AML-193 (cell line): ENCODE measurements around the gene SHC3.

Experiments used
- DNase-seq, 2 experiments: peaks; one replicate each; lab custom pipeline; 2025; lab: John Stamatoyannopoulos, UW

SHC3 gene

GRCh38 chr9:89052470-89053097 lies 126.0 kb downstream of the SHC3 start:
- DNase-seq: no peak

GRCh38 chr9:89051421-89052025 lies 127.1 kb downstream of the SHC3 start:
- DNase-seq: no peak

GRCh38 chr9:89049646-89050045 lies 129.0 kb downstream of the SHC3 start:
- DNase-seq: no peak

GRCh38 chr9:89048616-89049015 lies 130.0 kb downstream of the SHC3 start:
- no peak for DNase-seq

GRCh38 chr9:89047667-89048066 lies 131.0 kb downstream of the SHC3 start:
- no peak for DNase-seq

GRCh38 chr9:89046832-89047231 lies 131.8 kb downstream of the SHC3 start:
- DNase-seq: no peak

GRCh38 chr9:89044881-89045280 lies 133.7 kb downstream of the SHC3 start:
- no peak for DNase-seq

GRCh38 chr9:89044104-89044503 lies 134.5 kb downstream of the SHC3 start:
- no peak for DNase-seq

GRCh38 chr9:89042984-89043383 lies 135.6 kb downstream of the SHC3 start:
- no peak for DNase-seq

GRCh38 chr9:89039664-89040063 lies 139.0 kb downstream of the SHC3 start:
- no peak for DNase-seq

- DNase-seq: no peak
Measured at GRCh38 chr9:89039104-89039465, 139.5 kb downstream of the SHC3 start.

GRCh38 chr9:89038382-89039103 lies 140.1 kb downstream of the SHC3 start:
- no peak for DNase-seq

GRCh38 chr9:89037891-89038290 lies 140.7 kb downstream of the SHC3 start:
- DNase-seq: no peak

GRCh38 chr9:89037346-89037745 lies 141.3 kb downstream of the SHC3 start:
- DNase-seq: no peak

- DNase-seq: peak; percentile 70 to 77
Measured at GRCh38 chr9:89036891-89037290, 141.7 kb downstream of the SHC3 start.

- DNase-seq: no peak
Measured at GRCh38 chr9:89036383-89036782, 142.2 kb downstream of the SHC3 start.

GRCh38 chr9:89032661-89033060 lies 146.0 kb downstream of the SHC3 start:
- DNase-seq: no peak

GRCh38 chr9:89032173-89032572 lies 146.4 kb downstream of the SHC3 start:
- no peak for DNase-seq

GRCh38 chr9:89029788-89030187 lies 148.8 kb downstream of the SHC3 start:
- no peak for DNase-seq

GRCh38 chr9:89026876-89027275 lies 151.7 kb downstream of the SHC3 start:
- no peak for DNase-seq

- no peak for DNase-seq
Measured at GRCh38 chr9:89025553-89025952, 153.1 kb downstream of the SHC3 start.

- no peak for DNase-seq
Measured at GRCh38 chr9:89024727-89025126, 153.9 kb downstream of the SHC3 start.

- peak in 1 of 2 experiments; percentile 10 for DNase-seq
Measured at GRCh38 chr9:89023740-89024139, 154.9 kb downstream of the SHC3 start.
